Measurements from ENCODE around the gene RANBP17. TPM values are rescaled to one million over a fixed set of nuclear protein-coding genes. Genes with fewer than 3 reads are reported as not detected.

Gene RANBP17
- total and polyA plus RNA-seq, 2 of the 4 experiments (the other 2 are of a cell fraction), result 8.2 to 29.0 TPM

GRCh38 chr5:171285465-171285864 is 423.6 kb downstream of the RANBP17 start:
- Histone ChIP-seq H2AK9ac (replicated peaks; ENCODE audit: low read depth, low read length, poor library complexity) (no peak overlapping the region), H3K79me1 (ENCODE audit: low read depth in 1 of 2, low read length in 2 of 2) (no peaks in the 10 kb centered on the region), H4K5ac (ENCODE audit: low read depth, low read length) (no peak overlapping the region), H2BK15ac (ENCODE audit: low read depth, low read length) (no peak overlapping the region), H3K14ac (replicated peaks; ENCODE audit: low read depth, low read length) (no peak overlapping the region), H3K4me1 (ENCODE audit: control insufficient read depth, insufficient read depth, low read length) (no peaks in the 10 kb centered on the region), H2BK120ac (ENCODE audit: low read depth, low read length) (no peak overlapping the region), H3K9me3 (ENCODE audit: control insufficient read depth, insufficient read depth, low read length) (no peaks in the 10 kb centered on the region), H2BK20ac (ENCODE audit: low read depth, low read length) (no peak overlapping the region), H3K27me3 (ENCODE audit: control insufficient read depth, insufficient read depth, low read length) (no peaks in the 10 kb centered on the region), H3K18ac (ENCODE audit: low read depth, low read length) (no peak overlapping the region), H3K4me3 (ENCODE audit: insufficient read depth, low read depth, low read length) (no peak overlapping the region), H3K36me3 (ENCODE audit: control insufficient read depth, insufficient read depth, low read length) (0 out of 2 replicates have a peak, but pooled peaks cover 2% of the 10 kb centered on the region), H3K23ac (ENCODE audit: low read depth, low read length) (no peak overlapping the region), H4K91ac (ENCODE audit: insufficient read depth, low read depth, low read length) (no peak overlapping the region), H4K20me1 (ENCODE audit: insufficient read depth, low read length) (no peaks in the 10 kb centered on the region), H2BK5ac (ENCODE audit: low read depth, low read length, poor library complexity, severe bottlenecking) (no peak overlapping the region), H2AFZ (replicated peaks; ENCODE audit: low read length, poor library complexity) (no peak overlapping the region), H3K4me2 (ENCODE audit: low read depth, low read length) (no peak overlapping the region), H2AK5ac (ENCODE audit: low read depth, low read length) (no peak overlapping the region), H3K9ac (ENCODE audit: low read depth, low read length) (no peak overlapping the region), H3K4ac (ENCODE audit: low read depth, low read length) (no peak overlapping the region), H3K56ac (ENCODE audit: extremely low read depth, insufficient read depth, low read length) (no peak overlapping the region), H3K9me1 (ENCODE audit: insufficient read depth, low read length) (no peaks in the 10 kb centered on the region), H4K8ac (ENCODE audit: low read depth in 2 of 2, low read length in 2 of 2) (no peak overlapping the region), H3K27ac (ENCODE audit: insufficient read depth, low read length) (no peak overlapping the region)
- intact Hi-C loops (cut with micrococcal nuclease) (no loop called here), dilution Hi-C loops (cut with HindIII; ENCODE audit: low sequenced_read_pairs, unreplicated experiment) (no loop called here), in situ Hi-C loops (cut with MboI; ENCODE audit: low sequenced_read_pairs) (no loop called here)
- POLR2A ChIA-PET (ENCODE audit: unreplicated experiment), result no interaction called here
- no CpG with 5 or more reads among the region's 2 CpGs for WGBS, 2 experiments (ENCODE audit: extremely low coverage in 2 of 2, insufficient read length in 1 of 2)
- no TSS peak for BruUV-seq (replicated peaks)
- DNase-seq, result no peak
- no peak for ATAC-seq (ENCODE audit: low read depth)
- TF ChIP-seq MAFK (IDR thresholded peaks at IDR 0.05; ENCODE audit: low read depth, low read length) (no peak), MXI1 (IDR thresholded peaks at IDR 0.05; ENCODE audit: borderline replicate concordance, low read depth, low read length) (no peak), RAD21 (IDR thresholded peaks at IDR 0.05; ENCODE audit: low read length) (no peak), MAZ (IDR thresholded peaks at IDR 0.05; ENCODE audit: borderline replicate concordance, low read depth, low read length) (no peak)
- CTCF ChIA-PET, result no interaction called here

Data from IMR-90 (cell line).